Effector memory CD8-positive, alpha-beta T cell (primary cell): ENCODE data around the gene BAG3.

Source experiments
- ATAC-seq: fragments of 150-1000 bp; cut with Tn5 transposase; replicated peaks from 2 replicates; pipeline ENCODE4 v1.10.0; 2021; ENCODE audit warnings: mild to moderate bottlenecking, moderate library complexity
- DNase-seq, 3 experiments: peaks; one replicate each; pipeline ENCODE4 v3.0.0; 2021
- H3K27ac Mint-ChIP-seq, 2 donors: one replicate each; pipeline ENCODE4 v1.8.0; 2022; ENCODE audit warnings: mild to moderate bottlenecking in 2 of 2, mixed read lengths in 2 of 2, moderate library complexity in 2 of 2
- H3K27me3 Mint-ChIP-seq, 2 donors: one replicate each; pipeline ENCODE4 v1.8.0; 2022; ENCODE audit warnings: mixed read lengths in 2 of 2
- H3K36me3 Mint-ChIP-seq: one replicate; pipeline ENCODE4 v1.8.0; 2022; ENCODE audit warnings: mild to moderate bottlenecking, moderate library complexity, mixed read lengths; ENCODE audit not compliant: insufficient read depth
- H3K4me1 Mint-ChIP-seq, 2 donors: one replicate each; pipeline ENCODE4 v1.8.0; 2022; ENCODE audit warnings: low read depth in 2 of 2, mixed read lengths in 2 of 2
- H3K4me3 Mint-ChIP-seq, 2 donors: one replicate each; pipeline ENCODE4 v1.8.0; 2022; ENCODE audit warnings: mild to moderate bottlenecking in 2 of 2, mixed read lengths in 2 of 2, moderate library complexity in 2 of 2
- H3K9me3 Mint-ChIP-seq, 2 donors: one replicate each; pipeline ENCODE4 v1.8.0; 2022; ENCODE audit warnings: mixed read lengths in 2 of 2

Gene BAG3

GRCh38 chr10:119620241-119621077 is 30.7 kb upstream of the BAG3 start:
- no peak for ATAC-seq
- H3K27ac Mint-ChIP-seq = no peak overlapping the region
- H3K4me3 Mint-ChIP-seq = no peak overlapping the region
- peaks cover 0 to 7% of the 10 kb centered on the region in 2 donors for H3K4me1 Mint-ChIP-seq
- H3K36me3 Mint-ChIP-seq = no peaks in the 10 kb centered on the region
- H3K9me3 Mint-ChIP-seq = no peaks in the 10 kb centered on the region
- DNase-seq = no peak
- peaks cover 0 to 5% of the 10 kb centered on the region in 2 donors for H3K27me3 Mint-ChIP-seq

- H3K27me3 Mint-ChIP-seq = peaks cover 0 to 5% of the 10 kb centered on the region in 2 donors
- H3K4me3 Mint-ChIP-seq = no peak overlapping the region
- H3K27ac Mint-ChIP-seq = no peak overlapping the region
- no peaks in the 10 kb centered on the region for H3K9me3 Mint-ChIP-seq
- ATAC-seq = no peak
- no peaks in the 10 kb centered on the region for H3K36me3 Mint-ChIP-seq
- no peak for DNase-seq
- peaks cover 0 to 7% of the 10 kb centered on the region in 2 donors for H3K4me1 Mint-ChIP-seq
Measured at GRCh38 chr10:119621078-119621384, 30.1 kb upstream of the BAG3 start.

- no peak overlapping the region for H3K4me3 Mint-ChIP-seq
- no peaks in the 10 kb centered on the region for H3K4me1 Mint-ChIP-seq
- H3K27ac Mint-ChIP-seq = no peak overlapping the region
- no peaks in the 10 kb centered on the region for H3K36me3 Mint-ChIP-seq
- H3K27me3 Mint-ChIP-seq = no peaks in the 10 kb centered on the region
- no peak for DNase-seq
- ATAC-seq = no peak
- no peaks in the 10 kb centered on the region for H3K9me3 Mint-ChIP-seq
Measured at GRCh38 chr10:119625570-119626280, 25.5 kb upstream of the BAG3 start.

- H3K36me3 Mint-ChIP-seq = no peaks in the 10 kb centered on the region
- no peak overlapping the region for H3K4me3 Mint-ChIP-seq
- H3K4me1 Mint-ChIP-seq = no peaks in the 10 kb centered on the region
- H3K27me3 Mint-ChIP-seq = no peaks in the 10 kb centered on the region
- no peaks in the 10 kb centered on the region for H3K9me3 Mint-ChIP-seq
- DNase-seq = no peak
- no peak for ATAC-seq
- H3K27ac Mint-ChIP-seq = no peak overlapping the region
Measured at GRCh38 chr10:119630300-119630699, 20.9 kb upstream of the BAG3 start.

- no peaks in the 10 kb centered on the region for H3K36me3 Mint-ChIP-seq
- ATAC-seq (no peak), DNase-seq (no peak)
- H3K4me3 Mint-ChIP-seq = no peak overlapping the region
- no peaks in the 10 kb centered on the region for H3K9me3 Mint-ChIP-seq
- no peaks in the 10 kb centered on the region for H3K4me1 Mint-ChIP-seq
- H3K27me3 Mint-ChIP-seq = no peaks in the 10 kb centered on the region
- no peak overlapping the region for H3K27ac Mint-ChIP-seq
Measured at GRCh38 chr10:119633538-119634218, 17.5 kb upstream of the BAG3 start.

- DNase-seq (no peak), ATAC-seq (no peak)
- no peak overlapping the region for H3K27ac Mint-ChIP-seq
- H3K4me1 Mint-ChIP-seq = no peaks in the 10 kb centered on the region
- no peak overlapping the region for H3K4me3 Mint-ChIP-seq
- no peaks in the 10 kb centered on the region for H3K27me3 Mint-ChIP-seq
- no peaks in the 10 kb centered on the region for H3K9me3 Mint-ChIP-seq
- no peaks in the 10 kb centered on the region for H3K36me3 Mint-ChIP-seq
Measured at GRCh38 chr10:119634219-119634544, 17.0 kb upstream of the BAG3 start.

GRCh38 chr10:119637631-119638030 is 13.5 kb upstream of the BAG3 start:
- Mint-ChIP-seq H3K4me3 (no peak overlapping the region), H3K27ac (no peak overlapping the region), H3K36me3 (peaks cover 3% of the 10 kb centered on the region), H3K9me3 (no peaks in the 10 kb centered on the region), H3K4me1 (peaks cover 8 to 14% of the 10 kb centered on the region in 2 donors), H3K27me3 (peaks cover 0 to 6% of the 10 kb centered on the region in 2 donors)
- ATAC-seq (no peak), DNase-seq (no peak)

- Mint-ChIP-seq H3K4me3 (no peak overlapping the region), H3K27ac (no peak overlapping the region), H3K4me1 (peaks cover 19 to 26% of the 10 kb centered on the region in 2 donors), H3K9me3 (no peaks in the 10 kb centered on the region), H3K27me3 (peaks cover 0 to 6% of the 10 kb centered on the region in 2 donors), H3K36me3 (peaks cover 8% of the 10 kb centered on the region)
- DNase-seq = no peak
- no peak for ATAC-seq
Measured at GRCh38 chr10:119638982-119639381, 12.2 kb upstream of the BAG3 start.

GRCh38 chr10:119640384-119640783 is 10.8 kb upstream of the BAG3 start:
- Mint-ChIP-seq H3K9me3 (no peaks in the 10 kb centered on the region), H3K36me3 (peaks cover 8% of the 10 kb centered on the region), H3K4me1 (peaks cover 19 to 26% of the 10 kb centered on the region in 2 donors), H3K27ac (no peak overlapping the region), H3K27me3 (peaks cover 0 to 6% of the 10 kb centered on the region in 2 donors), H3K4me3 (no peak overlapping the region)
- ATAC-seq = no peak
- DNase-seq = no peak

GRCh38 chr10:119640875-119641526 is 10.2 kb upstream of the BAG3 start:
- no peaks in the 10 kb centered on the region for H3K9me3 Mint-ChIP-seq
- ATAC-seq = no peak
- no peak overlapping the region for H3K27ac Mint-ChIP-seq
- peaks cover 19 to 26% of the 10 kb centered on the region in 2 donors for H3K4me1 Mint-ChIP-seq
- H3K4me3 Mint-ChIP-seq = no peak overlapping the region
- peaks cover 0 to 6% of the 10 kb centered on the region in 2 donors for H3K27me3 Mint-ChIP-seq
- DNase-seq = no peak
- peaks cover 8% of the 10 kb centered on the region for H3K36me3 Mint-ChIP-seq

- Mint-ChIP-seq H3K27ac (peak overlapping the region; percentile 41 to 83), H3K4me3 (peak overlapping the region; percentile 74 to 80), H3K4me1 (peaks cover 19 to 26% of the 10 kb centered on the region in 2 donors), H3K9me3 (no peaks in the 10 kb centered on the region), H3K36me3 (peaks cover 8% of the 10 kb centered on the region), H3K27me3 (peaks cover 0 to 6% of the 10 kb centered on the region in 2 donors)
- ATAC-seq (peak; percentile 99), DNase-seq (peak; percentile 27 to 34 (median 32))
Measured at GRCh38 chr10:119642556-119643111, 8.5 kb upstream of the BAG3 start.

GRCh38 chr10:119643306-119644204 is 7.6 kb upstream of the BAG3 start:
- ATAC-seq (no peak), DNase-seq (no peak)
- H3K9me3 Mint-ChIP-seq = no peaks in the 10 kb centered on the region
- H3K27me3 Mint-ChIP-seq = peaks cover 0 to 6% of the 10 kb centered on the region in 2 donors
- peak overlapping the region in 1 of 2 donors; percentile 83 for H3K27ac Mint-ChIP-seq
- H3K4me3 Mint-ChIP-seq = peak overlapping the region; percentile 74 to 80
- peaks cover 19 to 26% of the 10 kb centered on the region in 2 donors for H3K4me1 Mint-ChIP-seq
- H3K36me3 Mint-ChIP-seq = peaks cover 8% of the 10 kb centered on the region
